SK-MEL-5 (cell line): ENCODE results near the gene ACP7. TPM values are rescaled to one million over a fixed set of nuclear protein-coding genes. Genes with fewer than 3 reads are reported as not detected.
"Not testable (repeated sequence)": the region's sequence is repeated elsewhere in the genome, so short reads cannot be mapped to it uniquely, and the experiment has no call there.

Experiments
- DNase-seq: peaks from one replicate; pipeline ENCODE4 v3.0.0-alpha.2; 2016; ENCODE audit warnings: low read depth, low spot score
- in situ Hi-C: cut with HindIII; loops from 2 replicates; pipeline ENCODE4 v1.10.0; 2016; ENCODE audit warnings: low sequenced_read_pairs, high pct_unique_total_duplicates, low pct_unique_long_range_greater_than_20kb
- total RNA-seq: library from RNA; depleted of rRNA; stranded (reverse); fragments of >200 nt; shearing (Covaris generic); gene quantifications from 2 replicates; pipeline ENCODE4 v1.2.3, GENCODE V29; 2014

ACP7 gene
- total RNA-seq, 1 experiment from 2014 or later: 0.05 TPM

DNA sequence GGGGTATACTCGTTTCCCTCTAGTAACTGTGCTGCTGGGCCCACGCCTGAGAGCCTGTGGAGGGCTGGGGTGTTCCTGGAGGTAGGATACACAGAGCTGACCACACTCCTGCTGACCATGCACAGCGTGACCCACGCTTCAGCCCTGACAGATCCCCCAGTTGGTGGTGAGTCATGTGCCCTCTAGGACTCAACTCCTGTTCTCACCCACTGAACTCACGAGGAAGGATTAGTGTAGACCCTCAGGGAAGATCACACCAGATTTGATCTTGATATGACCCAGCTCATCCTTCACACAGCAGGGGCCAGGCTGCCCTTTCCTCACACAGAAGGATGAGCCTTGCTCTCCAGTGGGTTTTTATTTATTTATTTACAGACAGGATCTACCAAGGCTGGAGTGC, 13.3 kb upstream of the ACP7 start:
- peak; percentile 96 for DNase-seq
- in situ Hi-C loops: no loop called here

DNA sequence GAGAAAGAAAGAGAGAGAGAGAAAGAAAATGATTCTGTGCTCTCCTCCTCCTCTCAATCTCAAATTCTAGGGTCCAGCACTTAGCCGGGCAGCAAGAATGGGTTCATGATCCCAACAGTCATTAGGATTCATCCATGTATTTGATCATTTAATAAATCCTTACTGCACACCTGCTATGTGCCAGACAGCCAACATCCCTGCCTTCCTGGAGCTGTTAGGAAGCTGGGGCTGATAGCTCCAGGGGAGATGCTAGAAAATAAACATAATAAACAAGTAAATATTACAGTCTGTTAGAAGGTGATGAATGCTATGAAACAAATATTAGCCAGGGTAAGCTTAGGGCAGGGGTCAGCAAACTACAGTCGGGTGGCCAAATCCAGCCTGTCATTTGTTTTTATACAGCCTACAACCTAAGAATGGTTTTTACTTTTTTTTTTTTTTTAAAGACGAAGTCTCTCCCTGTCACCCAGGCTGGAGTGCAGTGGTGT, 9.9 kb upstream of the ACP7 start:
- in situ Hi-C loops: no loop called here
- DNase-seq: no peak

DNA sequence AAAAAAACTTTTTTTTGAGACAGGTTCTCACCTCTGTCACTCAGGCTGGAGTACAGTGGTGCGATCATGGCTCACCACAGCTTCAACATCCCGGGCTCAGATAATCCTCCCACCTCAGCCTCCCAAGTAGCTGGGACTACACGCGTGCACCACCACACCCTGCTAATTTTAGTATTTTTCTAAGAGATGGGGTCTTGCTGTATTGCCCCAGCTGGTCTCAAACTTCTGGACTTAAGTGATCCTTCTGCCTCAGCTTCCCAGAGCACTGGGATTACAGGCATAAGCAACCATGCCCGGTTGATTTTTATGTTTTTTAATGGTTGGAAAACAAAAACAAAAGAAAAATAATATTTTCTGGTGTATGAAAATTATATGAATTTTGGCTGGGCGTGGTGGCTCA, 9.2 kb upstream of the ACP7 start:
- in situ Hi-C loops: no loop called here
- no peak for DNase-seq

DNA sequence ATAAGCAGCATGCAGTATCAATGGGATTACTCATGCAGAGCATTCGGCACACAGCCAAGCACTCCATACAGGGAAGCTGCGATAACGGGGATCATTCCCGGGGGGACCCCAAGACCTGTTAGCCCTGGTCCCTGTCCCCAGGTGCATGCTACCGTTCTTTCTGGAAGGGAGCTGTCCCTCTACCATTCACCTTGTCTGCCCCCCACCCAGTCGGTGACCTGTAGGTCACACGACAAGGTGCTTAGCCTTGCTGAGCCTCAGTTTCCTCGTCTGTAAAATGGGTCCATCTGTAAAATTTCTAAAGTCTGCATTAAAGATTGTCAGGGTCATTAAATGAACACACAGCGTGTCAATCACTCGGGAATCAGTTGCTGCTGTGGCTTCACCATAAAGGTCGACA, 6.8 kb upstream of the ACP7 start:
- in situ Hi-C loops: no loop called here
- DNase-seq: no peak

DNA sequence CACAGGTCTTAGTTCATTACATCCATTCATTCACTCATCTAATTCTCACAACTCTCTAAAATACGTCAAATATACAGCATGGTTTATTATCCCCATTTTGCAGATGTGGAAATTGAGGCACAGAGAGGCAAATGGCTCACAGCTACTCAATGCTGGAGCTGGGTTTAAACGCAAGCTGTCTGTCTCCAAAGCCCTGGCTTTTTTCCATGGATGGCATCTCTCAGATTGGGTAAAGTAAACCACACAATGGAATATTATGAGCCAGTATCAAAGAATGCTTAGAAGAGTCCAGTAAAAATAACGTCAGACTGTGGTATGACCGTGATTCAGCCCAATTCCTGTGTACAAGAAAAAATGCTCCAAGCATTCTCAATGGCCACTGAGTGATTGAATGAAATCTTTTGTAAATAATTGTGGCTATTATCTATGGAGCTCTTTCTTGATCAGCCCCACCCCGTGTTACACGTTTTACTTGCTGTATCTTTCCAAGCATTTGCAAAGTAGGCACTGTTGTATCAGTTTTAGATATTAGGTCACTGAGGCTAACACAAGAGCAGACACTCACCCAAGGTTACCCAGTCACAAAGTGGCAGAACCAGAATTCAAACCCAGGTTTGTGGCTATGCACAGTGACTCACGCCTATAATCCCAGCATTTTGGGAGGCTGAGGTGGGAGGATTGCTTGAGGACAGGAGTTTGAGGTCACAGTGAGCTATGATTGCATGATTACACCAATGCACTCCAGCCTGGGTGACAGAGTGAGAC, 5.5 kb upstream of the ACP7 start:
- in situ Hi-C loops: no loop called here
- peak; percentile 100 for DNase-seq

DNA sequence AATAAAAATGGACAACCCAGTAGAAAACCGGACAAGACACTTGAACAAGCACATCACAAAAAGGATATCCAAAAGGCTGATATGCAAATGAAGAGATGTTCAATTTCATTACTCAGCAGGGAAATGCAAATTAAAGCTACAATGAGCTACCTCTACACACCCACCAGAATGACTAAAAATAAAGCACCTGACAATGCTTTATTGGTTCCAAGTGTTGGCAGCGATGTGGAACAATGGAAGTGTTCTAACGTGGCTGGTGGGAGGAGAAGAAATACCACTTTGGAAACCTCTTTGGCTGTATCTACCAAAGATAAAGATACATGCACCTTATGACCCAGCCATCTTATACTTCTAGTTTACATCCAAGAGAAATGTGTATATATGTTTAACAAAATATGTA, 3.7 kb upstream of the ACP7 start:
- in situ Hi-C loops: no loop called here
- no peak for DNase-seq

DNA sequence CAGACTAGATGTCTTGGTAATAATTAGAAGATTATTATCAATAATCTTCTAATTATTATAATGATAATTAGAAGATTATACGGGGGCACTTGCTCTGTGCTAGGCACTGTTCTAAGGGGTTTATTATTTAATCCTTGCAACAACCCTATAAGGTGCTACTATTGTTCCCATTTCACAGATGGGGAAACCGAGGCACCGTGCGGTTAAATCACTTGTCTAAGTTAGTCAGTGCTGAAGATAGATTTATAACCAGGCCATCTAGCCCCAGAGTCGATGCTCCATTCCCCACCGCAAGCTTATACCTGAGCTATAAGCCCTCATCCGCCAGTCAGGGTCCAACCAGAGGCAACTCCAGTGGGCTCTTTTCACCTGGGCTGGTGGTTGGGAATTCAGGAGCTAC, 2.0 kb upstream of the ACP7 start:
- in situ Hi-C loops: no loop called here
- no peak for DNase-seq

DNA sequence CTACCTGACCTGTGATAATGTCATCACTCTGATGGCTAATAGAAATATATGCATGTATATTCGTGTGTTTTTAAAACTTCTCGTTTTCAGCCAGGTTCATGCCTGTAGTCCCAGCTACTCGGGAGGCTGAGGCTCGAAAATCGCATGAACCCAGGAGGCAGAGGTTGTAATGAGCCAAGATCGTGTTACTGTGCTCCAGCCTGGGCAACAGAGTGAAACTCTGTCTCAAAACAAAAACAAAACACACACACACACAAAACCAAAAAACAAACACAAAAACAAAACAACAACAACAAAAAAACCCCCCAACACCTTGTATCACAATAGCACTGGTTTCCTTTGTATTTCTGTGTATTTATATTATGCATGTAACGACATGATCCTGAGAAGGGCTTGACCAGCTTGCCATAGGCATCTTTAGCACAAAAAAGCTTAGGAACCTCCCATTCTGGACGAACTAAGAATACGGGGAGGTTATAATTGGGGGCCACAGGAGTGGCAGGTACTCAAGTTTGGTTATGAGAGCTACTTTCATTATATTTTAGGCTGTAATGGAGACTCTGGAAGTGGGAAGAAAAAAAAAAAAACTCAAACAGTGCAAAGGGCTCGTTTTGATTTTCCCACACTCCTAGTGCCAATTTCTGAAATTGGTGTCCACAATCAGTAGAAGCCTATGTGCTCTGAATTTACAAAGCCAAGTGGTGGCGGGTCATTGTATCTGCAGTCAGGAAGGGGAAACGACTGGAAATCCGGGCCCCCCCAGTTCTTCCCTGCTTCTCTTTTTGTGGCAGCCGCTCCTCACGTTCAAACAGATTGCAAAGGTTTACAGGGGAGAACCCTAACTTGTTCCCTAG, 1.2 kb upstream of the ACP7 start:
- DNase-seq: no peak
- in situ Hi-C loops: no loop called here

DNA sequence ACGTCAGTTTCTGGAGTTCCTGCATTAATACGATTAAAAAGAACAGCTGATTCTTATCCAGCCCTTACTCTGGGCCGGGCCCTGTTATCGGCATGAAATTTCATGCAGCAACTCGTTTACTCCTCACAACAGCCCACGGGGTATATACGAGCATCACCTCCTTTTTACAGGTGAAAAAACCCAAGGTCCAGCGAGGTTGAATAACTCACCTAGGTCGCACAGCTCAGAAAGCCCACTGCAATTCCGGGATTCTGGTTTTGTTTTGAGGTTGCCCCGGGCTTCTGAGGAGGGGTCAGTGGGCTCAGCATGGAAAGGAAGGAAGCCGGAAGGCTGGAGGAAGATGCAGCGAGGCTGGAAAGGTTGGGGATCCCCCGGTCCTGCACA, 577 bp upstream of the ACP7 start:
- in situ Hi-C loops: no loop called here
- DNase-seq: no peak

DNA sequence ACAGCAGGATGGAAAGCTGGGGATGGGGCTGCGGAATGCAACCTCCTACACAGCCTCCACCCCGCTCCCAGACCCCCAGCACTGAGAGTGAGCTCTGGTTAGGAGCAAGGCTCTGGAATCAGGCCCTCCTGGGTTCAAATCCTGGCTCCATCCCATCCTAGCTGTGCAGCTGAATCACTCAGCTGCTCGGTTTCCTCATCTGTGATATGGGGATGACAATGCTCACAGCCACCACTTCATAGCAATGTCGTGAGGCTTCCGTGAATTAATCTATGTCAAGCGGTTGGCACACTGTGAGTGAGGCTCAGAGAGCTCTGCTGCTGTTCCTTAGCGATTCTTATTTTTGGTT, 538 bp downstream of the ACP7 start:
- no peak for DNase-seq
- in situ Hi-C loops: no loop called here

DNA sequence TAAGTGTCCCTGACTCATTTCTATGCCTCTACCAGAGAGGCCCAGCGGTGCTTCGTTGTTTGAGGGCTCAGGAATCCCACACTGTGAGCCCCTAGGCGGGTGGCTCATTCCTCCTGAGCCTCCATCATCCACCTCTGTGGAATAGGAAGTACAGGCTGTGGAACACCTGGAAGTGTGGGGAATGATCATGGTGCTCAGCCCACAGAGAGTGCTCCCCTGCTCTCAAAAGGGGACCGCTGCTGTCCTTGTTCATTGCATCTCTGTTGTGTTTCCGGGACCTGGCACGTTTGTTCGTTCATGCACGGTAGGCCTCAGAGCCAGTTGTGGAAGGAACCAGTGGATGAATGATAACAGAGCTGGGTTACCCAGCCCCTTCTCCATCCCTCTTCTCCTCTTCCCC, 1.2 kb downstream of the ACP7 start:
- in situ Hi-C loops: no loop called here

DNA sequence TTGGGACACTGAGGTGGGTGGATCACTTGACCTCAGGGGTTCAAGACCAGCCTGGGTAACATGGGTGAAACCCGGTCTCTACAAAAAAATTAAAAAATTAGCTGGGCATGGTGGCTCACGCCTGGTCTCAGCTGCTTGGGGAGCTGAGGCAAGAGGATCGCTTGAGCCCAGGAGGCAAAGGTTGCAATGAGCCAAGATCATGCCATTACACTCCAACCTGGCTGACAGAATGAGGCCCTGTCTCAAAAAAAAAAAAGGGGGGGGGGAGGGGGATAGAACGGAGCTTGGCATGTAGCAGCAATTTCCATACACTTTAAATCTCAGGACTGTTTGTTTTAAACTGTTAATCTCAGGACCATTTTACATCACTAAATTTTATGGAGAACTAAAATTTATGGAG, 2.2 kb downstream of the ACP7 start:
- in situ Hi-C loops: no loop called here
- no peak for DNase-seq

More for the DNA sequence above, 1.2 kb downstream of the ACP7 start:
- no peak for DNase-seq

DNA sequence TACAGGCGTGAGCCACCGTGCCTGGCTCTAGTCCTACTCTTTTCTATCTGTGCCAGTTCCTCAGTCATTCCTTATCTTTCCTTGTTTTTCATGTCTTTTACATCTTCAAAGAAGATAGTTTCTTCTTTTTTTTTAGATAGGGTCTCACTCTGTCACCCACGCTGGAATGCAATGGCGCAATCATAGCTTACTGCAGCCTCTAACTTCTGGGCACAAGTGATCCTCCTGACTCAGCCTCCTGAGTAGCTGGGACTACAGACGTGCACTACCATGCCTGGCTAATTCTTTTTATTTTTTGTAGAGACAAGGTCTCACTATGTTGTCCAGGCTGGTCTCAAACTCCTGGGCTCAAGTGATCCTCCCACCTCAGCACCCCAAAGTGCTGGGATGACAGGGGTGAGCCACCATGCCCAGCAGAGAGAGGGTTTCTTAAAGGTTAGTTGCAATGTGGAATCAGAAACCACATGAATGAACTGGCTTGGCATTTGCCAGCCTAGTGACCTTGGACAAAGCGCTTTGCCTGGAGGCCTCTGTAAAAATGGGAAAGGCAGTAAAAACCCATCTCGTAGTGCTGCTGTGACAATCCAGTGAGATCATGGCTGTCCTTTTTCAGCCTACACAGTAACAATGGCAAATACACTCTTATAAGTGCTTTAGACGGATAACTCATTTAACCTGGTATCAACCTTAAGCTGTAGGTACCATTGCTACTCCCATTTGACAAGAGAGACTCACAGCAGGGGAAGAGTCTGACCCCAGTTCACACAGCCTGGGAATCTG, 3.9 kb downstream of the ACP7 start:
- in situ Hi-C loops: no loop called here

DNA sequence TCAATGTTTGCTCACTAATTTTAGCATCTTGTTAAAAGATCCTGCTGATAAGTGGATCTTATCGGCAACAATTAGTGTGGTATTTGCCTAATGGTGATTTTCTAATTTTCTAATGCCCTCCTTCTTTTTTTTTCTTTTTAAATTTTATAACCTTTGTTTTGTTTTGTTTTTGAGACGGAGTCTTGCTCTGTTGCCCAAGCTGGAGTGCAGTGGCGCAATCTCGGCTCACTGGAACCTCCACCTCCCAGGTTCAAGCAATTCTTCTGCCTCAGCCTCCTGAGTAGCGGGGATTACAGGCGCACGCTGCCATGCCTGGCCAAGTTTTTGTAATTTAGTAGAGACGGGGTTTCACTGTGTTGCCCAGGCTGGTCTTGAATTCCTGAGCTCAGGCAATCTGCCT, 5.8 kb downstream of the ACP7 start:
- in situ Hi-C loops, DNase-seq: not testable (repeated sequence)

More for the DNA sequence above, 3.9 kb downstream of the ACP7 start:
- DNase-seq: no peak

DNA sequence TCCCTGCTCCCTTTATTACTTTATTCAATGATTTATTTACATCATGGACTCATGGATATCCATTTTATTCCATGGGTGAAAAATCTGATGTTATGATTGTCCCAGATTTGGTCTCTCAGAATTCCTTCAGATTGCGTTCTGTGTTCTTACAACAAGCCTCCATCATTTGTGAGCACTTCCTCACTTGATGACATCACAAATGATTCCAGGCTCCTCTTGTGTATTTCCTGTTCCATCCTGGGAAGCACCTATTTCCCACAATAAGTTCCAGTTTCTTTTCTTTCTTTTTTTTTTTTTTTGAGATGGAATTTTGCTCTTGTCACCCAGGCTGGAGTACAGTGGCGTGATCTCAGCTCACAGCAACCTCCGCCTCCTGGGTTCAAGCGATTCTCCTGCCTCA, 6.7 kb downstream of the ACP7 start:
- in situ Hi-C loops: no loop called here

DNA sequence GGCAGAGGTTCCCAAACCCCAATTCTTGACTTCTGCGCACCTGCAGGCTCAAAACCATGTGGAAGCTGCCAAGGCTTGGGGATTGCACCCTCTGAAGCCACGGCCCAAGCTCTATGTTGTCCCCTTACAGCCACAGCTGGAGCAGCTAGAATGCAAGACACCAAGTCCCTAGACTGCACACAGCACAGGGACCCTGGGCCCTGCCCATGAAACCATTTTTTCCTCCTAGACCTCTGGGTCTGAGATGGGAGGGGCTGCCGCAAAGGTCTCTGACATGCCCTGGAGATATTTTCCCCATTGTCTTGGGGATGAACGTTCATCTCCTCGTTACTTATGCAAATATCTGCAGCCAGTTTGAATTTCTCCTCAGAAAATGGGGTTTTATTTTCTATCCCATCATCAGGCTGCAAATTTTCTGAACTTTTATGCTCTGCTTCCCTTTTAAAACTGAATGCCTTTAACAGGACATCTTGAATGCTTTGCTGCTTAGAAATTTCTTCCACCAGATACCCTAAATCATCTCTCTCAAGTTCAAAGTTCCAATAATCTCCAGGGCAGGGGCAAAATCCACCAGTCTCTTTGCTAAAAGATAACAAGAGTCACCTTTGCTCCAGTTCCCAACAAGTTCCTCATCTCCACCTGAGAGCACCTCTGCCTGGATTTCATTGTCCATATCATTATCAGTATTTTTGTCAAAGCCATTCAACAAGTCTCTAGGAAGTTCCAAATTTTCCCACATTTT, 11.8 kb downstream of the ACP7 start:
- DNase-seq, in situ Hi-C loops: not testable (repeated sequence)

More for the DNA sequence above, 6.7 kb downstream of the ACP7 start:
- DNase-seq: no peak

DNA sequence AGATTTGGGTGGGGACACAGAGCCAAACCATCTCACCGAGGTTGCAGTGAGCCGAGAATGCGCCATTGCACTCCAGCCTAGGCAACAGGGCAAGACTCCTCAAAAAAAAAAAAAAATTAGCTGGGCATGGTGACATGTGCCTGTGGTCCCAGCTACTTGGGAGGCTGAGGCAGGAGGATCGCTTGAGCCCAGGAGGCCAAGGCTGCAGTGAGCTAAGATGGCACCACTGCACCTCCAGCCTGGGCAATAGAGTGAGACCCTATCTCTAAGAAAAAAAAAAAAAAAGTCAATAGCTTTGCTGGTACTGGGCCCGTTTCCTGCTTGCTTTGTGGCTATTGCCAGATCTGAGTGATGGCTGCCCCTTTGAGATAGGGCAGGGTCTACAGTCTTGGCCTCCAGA, 13.1 kb downstream of the ACP7 start:
- in situ Hi-C loops: no loop called here
- no peak for DNase-seq

DNA sequence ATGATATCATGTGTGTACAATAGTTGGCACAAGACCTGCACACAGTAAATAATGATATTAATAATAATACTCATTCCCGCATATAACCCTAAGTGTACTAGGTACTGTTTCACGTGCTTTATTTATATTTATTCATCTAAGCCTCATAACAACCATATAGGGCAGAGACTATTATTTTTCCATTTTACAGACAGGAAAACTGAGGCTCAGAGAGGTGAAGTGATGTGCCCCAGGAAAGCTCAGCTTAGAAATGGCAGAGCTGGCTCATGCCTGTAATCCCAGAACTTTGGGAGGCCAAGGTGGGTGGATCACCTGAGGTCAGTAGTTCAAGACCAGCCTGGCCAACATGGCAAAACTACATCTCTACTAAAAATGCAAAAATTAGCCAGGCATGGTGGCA, 13.6 kb downstream of the ACP7 start:
- in situ Hi-C loops: no loop called here
- no peak for DNase-seq
